Effector memory CD4-positive, alpha-beta T cell (primary cell): ENCODE results near the gene PTPRT.

Source experiments
- DNase-seq, 3 donors: peaks; one replicate each; pipeline ENCODE4 v3.0.0-alpha.2; 2020
- H3K27ac ChIP-seq: 2 replicates; pipeline ENCODE4 v1.7.0; 2013; ENCODE audit warnings: mild to moderate bottlenecking, low read length, moderate library complexity; ENCODE audit not compliant: insufficient read depth, poor library complexity, severe bottlenecking
- H3K27me3 ChIP-seq: replicated peaks from 2 replicates; pipeline ENCODE4 v1.7.0; 2013; ENCODE audit warnings: mild to moderate bottlenecking, low read length; ENCODE audit not compliant: insufficient read depth, control insufficient read depth, poor library complexity, severe bottlenecking
- H3K36me3 ChIP-seq: 2 replicates; pipeline ENCODE4 v1.7.0; 2013; ENCODE audit warnings: mild to moderate bottlenecking, low read length, moderate library complexity; ENCODE audit not compliant: control insufficient read depth, insufficient read depth
- H3K4me1 ChIP-seq: 2 replicates; pipeline ENCODE4 v1.7.0; 2013; ENCODE audit warnings: low read length, mild to moderate bottlenecking; ENCODE audit not compliant: control insufficient read depth, insufficient read depth, poor library complexity, severe bottlenecking
- H3K4me3 ChIP-seq: 2 replicates; pipeline ENCODE4 v1.7.0; 2013; ENCODE audit warnings: low read length, low read depth, mild to moderate bottlenecking; ENCODE audit not compliant: insufficient read depth, poor library complexity, severe bottlenecking
- H3K9me3 ChIP-seq: 2 replicates; pipeline ENCODE4 v1.7.0; 2013; ENCODE audit warnings: mild to moderate bottlenecking, low read length, moderate library complexity; ENCODE audit not compliant: control insufficient read depth

PTPRT gene

DNA sequence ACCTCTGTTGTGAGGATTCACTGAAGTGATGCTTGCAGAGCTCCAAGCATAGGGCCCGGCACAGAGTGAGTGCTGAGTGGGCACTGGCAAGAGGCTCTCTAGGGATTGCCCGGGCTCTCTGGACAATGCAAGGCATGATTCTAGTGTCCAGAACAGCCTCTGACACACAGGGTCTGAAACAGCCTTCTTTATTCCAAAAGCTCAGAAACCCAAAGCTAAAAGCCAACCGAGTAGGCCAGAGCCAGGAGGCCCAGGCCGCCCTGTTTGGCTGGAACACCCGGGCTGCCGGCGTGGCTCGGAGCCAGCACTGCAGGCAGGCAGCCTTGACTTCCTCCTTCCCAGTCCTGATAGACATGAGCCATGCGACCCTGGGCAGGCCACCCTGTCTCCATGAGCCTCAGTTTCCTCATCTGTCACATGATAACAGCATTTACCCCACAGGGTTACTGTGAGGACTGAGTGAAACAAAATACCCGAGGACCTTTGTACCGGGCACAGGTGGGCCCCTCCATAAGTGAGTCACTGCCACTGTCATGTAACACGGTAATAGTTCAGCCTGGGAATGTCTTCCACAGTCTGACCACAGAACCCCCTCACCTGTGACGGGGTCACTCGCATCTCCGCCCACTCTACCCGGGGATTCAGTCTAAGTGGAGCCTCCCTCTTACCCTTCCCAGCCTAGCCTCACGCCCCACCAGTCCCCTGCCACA, 51.5 kb downstream of the PTPRT start:
- Histone ChIP-seq H3K27me3 (no peaks in the 10 kb centered on the region), H3K27ac (no peak overlapping the region), H3K9me3 (no peaks in the 10 kb centered on the region), H3K36me3 (no peaks in the 10 kb centered on the region), H3K4me3 (no peak overlapping the region), H3K4me1 (no peaks in the 10 kb centered on the region)
- DNase-seq = no peak

DNA sequence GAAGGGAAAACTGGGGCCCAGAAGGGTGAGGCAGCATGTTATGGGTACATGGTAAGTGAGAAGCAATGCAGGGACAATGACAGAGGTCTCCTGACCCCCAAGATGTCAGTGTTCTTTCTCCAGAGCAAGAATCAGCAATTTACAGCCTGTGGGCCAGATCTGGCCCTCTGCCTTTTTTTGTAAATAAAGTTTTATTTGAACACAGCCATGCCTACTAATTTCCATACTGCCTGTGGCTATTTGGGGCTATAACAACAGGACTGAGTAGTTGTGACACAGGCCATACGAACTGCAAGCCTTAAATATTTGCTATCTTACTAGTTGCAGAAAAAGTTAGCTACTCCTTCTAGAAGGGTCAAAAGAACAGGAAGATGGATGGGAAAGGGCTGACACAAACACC, 52.5 kb downstream of the PTPRT start:
- no peak overlapping the region for H3K27ac ChIP-seq
- no peak for DNase-seq
- no peak overlapping the region for H3K4me3 ChIP-seq
- H3K36me3 ChIP-seq = no peaks in the 10 kb centered on the region
- H3K9me3 ChIP-seq = no peaks in the 10 kb centered on the region
- H3K4me1 ChIP-seq = no peaks in the 10 kb centered on the region
- no peaks in the 10 kb centered on the region for H3K27me3 ChIP-seq

DNA sequence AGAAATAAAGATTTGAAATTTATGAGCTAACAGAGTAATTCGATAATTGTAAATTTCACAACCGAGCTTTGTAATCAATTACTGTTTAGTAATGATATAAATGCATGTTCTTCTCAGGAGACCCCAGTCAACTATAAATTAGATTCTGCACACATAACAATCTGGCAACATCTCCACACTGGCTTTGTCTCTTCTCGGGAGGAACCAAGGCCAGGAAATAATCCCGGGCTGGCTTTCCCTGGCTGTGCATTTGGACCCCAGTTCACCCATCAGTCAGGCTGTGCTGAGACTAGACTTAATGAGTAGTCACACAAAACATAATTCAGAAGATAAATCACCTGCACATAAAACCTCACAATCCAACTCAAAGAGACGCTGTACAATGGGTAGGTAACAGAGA, 65.5 kb downstream of the PTPRT start:
- H3K27me3 ChIP-seq = no peaks in the 10 kb centered on the region
- no peaks in the 10 kb centered on the region for H3K4me1 ChIP-seq
- no peak overlapping the region for H3K27ac ChIP-seq
- H3K36me3 ChIP-seq = no peaks in the 10 kb centered on the region
- no peaks in the 10 kb centered on the region for H3K9me3 ChIP-seq
- no peak overlapping the region for H3K4me3 ChIP-seq
- no peak for DNase-seq

DNA sequence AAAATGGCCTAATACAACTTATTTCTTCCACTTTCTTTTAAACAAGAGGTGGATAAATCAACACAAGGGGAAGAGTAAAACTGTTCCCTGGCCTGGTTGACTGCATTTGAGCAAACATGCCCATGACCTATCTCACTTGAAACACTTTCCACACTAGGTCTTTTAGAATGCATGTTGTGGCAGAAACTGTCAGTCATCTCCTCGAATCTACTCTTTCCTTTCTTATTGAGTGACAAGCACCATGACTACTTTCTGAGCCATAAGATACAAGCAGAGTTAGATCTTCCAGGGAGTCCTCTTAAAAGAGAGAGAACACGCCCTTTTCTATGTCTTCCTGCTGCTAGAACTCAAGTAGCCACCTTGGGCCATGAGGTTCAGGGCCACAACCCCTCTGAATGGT, 66.5 kb downstream of the PTPRT start:
- Histone ChIP-seq H3K27ac (no peak overlapping the region), H3K36me3 (no peaks in the 10 kb centered on the region), H3K4me1 (no peaks in the 10 kb centered on the region), H3K27me3 (no peaks in the 10 kb centered on the region), H3K4me3 (no peak overlapping the region), H3K9me3 (no peaks in the 10 kb centered on the region)
- no peak for DNase-seq

DNA sequence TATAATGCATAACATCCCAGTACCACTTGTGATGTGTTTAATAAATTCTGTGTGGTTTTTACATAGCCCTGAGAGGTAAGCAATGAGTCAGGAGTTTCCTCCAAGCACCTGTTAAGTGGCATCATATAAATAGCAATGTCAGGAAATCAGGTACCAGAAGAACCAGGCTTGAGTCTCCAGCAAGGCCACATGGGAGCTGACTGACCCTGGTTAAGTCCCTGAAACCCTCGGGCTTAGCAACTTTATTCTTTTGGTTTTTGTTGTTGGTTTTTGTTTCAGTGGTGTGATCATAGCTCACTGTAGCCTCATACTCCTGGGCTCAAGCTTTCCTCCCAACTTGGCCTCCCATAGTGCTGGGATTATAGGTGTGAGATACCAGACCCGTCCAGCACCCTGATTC, 70.0 kb downstream of the PTPRT start:
- no peaks in the 10 kb centered on the region for H3K27me3 ChIP-seq
- H3K4me1 ChIP-seq = no peaks in the 10 kb centered on the region
- DNase-seq = no peak
- H3K27ac ChIP-seq = no peak overlapping the region
- H3K9me3 ChIP-seq = no peaks in the 10 kb centered on the region
- no peaks in the 10 kb centered on the region for H3K36me3 ChIP-seq
- H3K4me3 ChIP-seq = no peak overlapping the region

DNA sequence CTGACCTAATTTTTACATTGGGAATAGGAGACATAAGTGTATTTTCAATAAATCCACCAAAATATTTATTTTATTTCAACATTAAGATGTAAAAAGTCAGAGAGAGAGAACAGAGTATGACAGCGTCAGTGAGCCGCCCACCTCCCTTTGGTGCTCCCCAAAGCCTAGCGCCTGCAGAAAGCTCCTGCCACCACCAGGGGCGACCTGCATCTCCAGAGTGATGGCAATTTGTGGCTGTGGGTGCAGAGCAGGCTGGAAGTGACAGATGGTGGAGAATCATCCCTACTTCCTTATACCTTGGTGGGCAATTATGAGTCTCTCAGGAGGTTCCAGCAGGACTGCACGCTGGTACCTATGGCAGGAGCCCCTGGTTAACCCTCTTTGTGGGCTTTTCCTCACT, 87.3 kb downstream of the PTPRT start:
- Histone ChIP-seq H3K27me3 (no peaks in the 10 kb centered on the region), H3K9me3 (no peaks in the 10 kb centered on the region), H3K4me3 (no peak overlapping the region), H3K36me3 (no peaks in the 10 kb centered on the region), H3K4me1 (no peaks in the 10 kb centered on the region), H3K27ac (no peak overlapping the region)
- DNase-seq = no peak

DNA sequence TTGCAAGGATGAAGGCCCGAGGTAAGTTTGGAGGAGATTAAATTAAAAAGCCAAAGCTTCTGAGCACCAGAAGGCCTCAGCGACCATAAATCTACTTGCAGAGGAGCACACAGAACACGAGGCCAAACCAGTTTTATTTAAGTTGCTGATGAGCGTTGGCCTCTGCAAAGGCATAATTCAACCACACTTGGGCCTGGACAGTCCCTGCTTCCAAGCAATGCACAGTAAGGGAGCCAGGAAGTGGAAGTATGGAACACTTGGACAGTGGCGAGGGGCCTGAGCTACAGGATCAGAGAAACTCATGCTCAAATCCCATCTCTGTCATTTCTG, 92.8 kb downstream of the PTPRT start:
- no peaks in the 10 kb centered on the region for H3K27me3 ChIP-seq
- no peak overlapping the region for H3K4me3 ChIP-seq
- H3K27ac ChIP-seq = no peak overlapping the region
- H3K4me1 ChIP-seq = no peaks in the 10 kb centered on the region
- H3K36me3 ChIP-seq = no peaks in the 10 kb centered on the region
- H3K9me3 ChIP-seq = no peaks in the 10 kb centered on the region
- DNase-seq = no peak

DNA sequence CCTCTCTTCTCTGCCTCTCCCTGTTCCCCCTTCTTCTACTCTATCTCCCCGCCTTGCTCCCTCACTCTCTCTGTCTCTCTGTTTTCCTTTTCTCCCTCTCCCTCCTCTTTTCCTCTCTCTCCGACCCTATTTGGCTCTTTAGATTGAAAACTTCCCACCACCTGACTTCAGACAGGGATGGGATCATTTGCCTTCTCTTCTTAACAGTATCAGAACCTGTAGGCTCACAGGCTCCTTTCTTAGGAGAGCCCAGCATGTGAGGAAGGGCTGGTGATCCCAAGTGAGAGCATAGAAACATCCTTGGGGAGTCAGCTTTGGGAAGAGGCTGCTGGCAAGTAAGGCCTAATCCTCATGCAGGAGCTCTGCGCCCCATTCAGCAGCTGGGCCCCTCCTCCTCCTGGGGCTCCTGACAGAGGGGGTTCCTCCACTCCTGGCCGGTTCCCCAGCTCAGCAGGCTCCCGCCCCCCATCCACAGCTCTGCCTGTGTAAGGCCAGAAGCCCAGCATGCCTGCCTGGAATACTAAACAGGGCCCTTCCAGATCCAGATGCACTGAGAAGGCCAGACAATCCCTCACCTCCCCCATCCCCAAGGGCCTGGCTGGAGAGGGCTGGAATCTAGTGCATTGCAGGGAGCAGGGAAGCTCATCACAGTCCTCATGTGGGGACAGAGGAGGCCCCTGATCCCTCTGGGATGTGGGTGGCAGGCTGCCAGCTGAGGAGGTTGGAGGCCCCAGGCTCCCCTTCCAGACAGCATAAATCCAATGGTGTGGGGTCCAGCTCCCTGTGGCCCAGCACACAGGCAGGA, 93.4 kb downstream of the PTPRT start:
- no peak for DNase-seq
- Histone ChIP-seq H3K4me3 (no peak overlapping the region), H3K27ac (no peak overlapping the region), H3K27me3 (no peaks in the 10 kb centered on the region), H3K9me3 (no peaks in the 10 kb centered on the region), H3K36me3 (no peaks in the 10 kb centered on the region), H3K4me1 (no peaks in the 10 kb centered on the region)

DNA sequence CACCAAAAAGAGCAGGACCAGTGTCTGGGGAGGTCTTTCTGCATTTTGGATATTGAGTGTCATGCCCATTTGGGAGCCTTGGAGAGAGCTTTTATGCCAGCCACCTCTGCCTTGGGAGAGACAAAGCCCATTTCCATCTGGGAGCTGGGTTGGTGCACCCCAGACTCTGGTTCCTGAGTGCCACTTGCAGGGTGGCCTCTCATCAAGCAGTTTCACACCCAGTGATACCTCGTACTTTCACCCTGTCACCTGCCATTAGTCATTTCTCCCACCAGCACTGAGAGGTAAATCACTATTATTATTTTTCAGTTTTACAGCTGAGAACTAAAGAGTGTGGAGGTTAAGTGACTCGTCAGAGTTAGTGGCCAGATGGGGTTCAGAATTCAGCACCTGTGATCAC, 94.7 kb downstream of the PTPRT start:
- DNase-seq = no peak
- no peak overlapping the region for H3K4me3 ChIP-seq
- H3K4me1 ChIP-seq = no peaks in the 10 kb centered on the region
- H3K9me3 ChIP-seq = no peaks in the 10 kb centered on the region
- H3K27me3 ChIP-seq = no peaks in the 10 kb centered on the region
- no peak overlapping the region for H3K27ac ChIP-seq
- no peaks in the 10 kb centered on the region for H3K36me3 ChIP-seq

DNA sequence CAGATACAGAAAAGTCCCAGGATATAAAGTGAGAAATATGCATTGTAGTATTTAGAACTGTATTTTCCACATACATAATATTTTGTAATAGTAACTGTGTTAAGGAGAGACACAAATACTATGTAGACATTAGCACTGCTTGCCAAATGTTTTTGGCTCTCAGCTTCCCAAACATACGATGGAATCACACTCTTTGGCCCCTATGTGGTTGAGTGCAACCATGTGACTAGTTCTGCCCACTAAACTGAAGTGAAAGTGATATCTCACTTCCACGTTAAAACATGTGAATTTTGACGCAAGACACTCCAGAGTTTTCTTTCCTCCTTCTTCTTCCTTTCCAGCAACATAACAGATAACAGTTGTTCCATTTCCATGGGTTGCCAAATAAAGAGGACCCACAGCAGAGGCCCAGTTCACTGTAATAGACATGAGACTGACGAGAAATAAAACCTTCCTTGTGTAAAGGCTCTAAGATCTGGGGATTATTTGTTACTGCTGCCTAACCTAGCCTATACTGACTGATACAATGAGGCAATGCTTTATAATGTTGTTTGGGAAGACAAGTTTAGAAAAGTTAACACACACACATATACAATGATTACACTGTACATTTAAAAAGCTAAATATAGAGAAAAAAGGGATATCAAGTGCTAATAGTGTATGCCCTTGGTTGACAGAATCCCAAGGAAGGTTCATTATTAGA, 97.2 kb downstream of the PTPRT start:
- no peak overlapping the region for H3K4me3 ChIP-seq
- DNase-seq = no peak
- no peaks in the 10 kb centered on the region for H3K36me3 ChIP-seq
- H3K27me3 ChIP-seq = no peaks in the 10 kb centered on the region
- no peaks in the 10 kb centered on the region for H3K4me1 ChIP-seq
- H3K9me3 ChIP-seq = no peaks in the 10 kb centered on the region
- H3K27ac ChIP-seq = no peak overlapping the region
